ENCODE measurements around the gene CX3CL1.

Gene CX3CL1

GRCh38 chr16:57352636-57353047, 19.6 kb upstream of the CX3CL1 start:
- H3K27me3 ChIP-seq (ENCODE audit: insufficient read depth, low read depth, severe bottlenecking), result no peaks in the 10 kb centered on the region
- no peak for DNase-seq
- no peak overlapping the region for H3K4me3 ChIP-seq (ENCODE audit: low read depth, low read length)
- no peak for TF ChIP-seq CTCF (IDR thresholded peaks at IDR 0.05; ENCODE audit: low read depth, low read length)
- H3K9me3 ChIP-seq (ENCODE audit: severe bottlenecking), result no peaks in the 10 kb centered on the region
- H3K36me3 ChIP-seq, result no peaks in the 10 kb centered on the region
- H3K27ac ChIP-seq, result no peak overlapping the region

- Histone ChIP-seq H3K4me3 (ENCODE audit: low read depth, low read length) (no peak overlapping the region), H3K27me3 (ENCODE audit: insufficient read depth, low read depth, severe bottlenecking) (no peaks in the 10 kb centered on the region)
- TF ChIP-seq CTCF (IDR thresholded peaks at IDR 0.05; ENCODE audit: low read depth, low read length), result no peak
Measured at GRCh38 chr16:57354311-57354710, 18.0 kb upstream of the CX3CL1 start.

GRCh38 chr16:57355898-57356414, 16.3 kb upstream of the CX3CL1 start:
- no peaks in the 10 kb centered on the region for H3K9me3 ChIP-seq (ENCODE audit: severe bottlenecking)
- no peak overlapping the region for H3K4me3 ChIP-seq (ENCODE audit: low read depth, low read length)
- no peak for TF ChIP-seq CTCF (IDR thresholded peaks at IDR 0.05; ENCODE audit: low read depth, low read length)
- no peaks in the 10 kb centered on the region for H3K27me3 ChIP-seq (ENCODE audit: insufficient read depth, low read depth, severe bottlenecking)
- DNase-seq, result no peak
- H3K36me3 ChIP-seq, result no peaks in the 10 kb centered on the region
- no peak overlapping the region for H3K27ac ChIP-seq

More at GRCh38 chr16:57354311-57354710, 18.0 kb upstream of the CX3CL1 start:
- no peak for DNase-seq
- no peak overlapping the region for H3K27ac ChIP-seq
- H3K36me3 ChIP-seq, result no peaks in the 10 kb centered on the region
- H3K9me3 ChIP-seq (ENCODE audit: severe bottlenecking), result no peaks in the 10 kb centered on the region

- DNase-seq, result no peak
- no peak for TF ChIP-seq CTCF (IDR thresholded peaks at IDR 0.05; ENCODE audit: low read depth, low read length)
- H3K27ac ChIP-seq, result no peak overlapping the region
- no peaks in the 10 kb centered on the region for H3K36me3 ChIP-seq
- no peak overlapping the region for H3K4me3 ChIP-seq (ENCODE audit: low read depth, low read length)
- H3K9me3 ChIP-seq (ENCODE audit: severe bottlenecking), result no peaks in the 10 kb centered on the region
- no peaks in the 10 kb centered on the region for H3K27me3 ChIP-seq (ENCODE audit: insufficient read depth, low read depth, severe bottlenecking)
Measured at GRCh38 chr16:57356547-57356946, 15.7 kb upstream of the CX3CL1 start.

- H3K9me3 ChIP-seq (ENCODE audit: severe bottlenecking), result no peaks in the 10 kb centered on the region
- DNase-seq, result no peak
- no peak for TF ChIP-seq CTCF (IDR thresholded peaks at IDR 0.05; ENCODE audit: low read depth, low read length)
- H3K4me3 ChIP-seq (ENCODE audit: low read depth, low read length), result no peak overlapping the region
- H3K36me3 ChIP-seq, result no peaks in the 10 kb centered on the region
- H3K27ac ChIP-seq, result no peak overlapping the region
- no peaks in the 10 kb centered on the region for H3K27me3 ChIP-seq (ENCODE audit: insufficient read depth, low read depth, severe bottlenecking)
Measured at GRCh38 chr16:57357330-57358085, 14.8 kb upstream of the CX3CL1 start.

GRCh38 chr16:57358086-57358420, 14.2 kb upstream of the CX3CL1 start:
- H3K36me3 ChIP-seq, result no peaks in the 10 kb centered on the region
- no peaks in the 10 kb centered on the region for H3K27me3 ChIP-seq (ENCODE audit: insufficient read depth, low read depth, severe bottlenecking)
- TF ChIP-seq CTCF (IDR thresholded peaks at IDR 0.05; ENCODE audit: low read depth, low read length), result no peak
- no peak overlapping the region for H3K27ac ChIP-seq
- no peaks in the 10 kb centered on the region for H3K9me3 ChIP-seq (ENCODE audit: severe bottlenecking)
- no peak overlapping the region for H3K4me3 ChIP-seq (ENCODE audit: low read depth, low read length)
- no peak for DNase-seq
